ENCODE data around the gene TTC39C. TPM values are rescaled to one million over a fixed set of nuclear protein-coding genes. Genes with fewer than 3 reads are reported as not detected.
"Not testable (repeated sequence)": the region's sequence is repeated elsewhere in the genome, so short reads cannot be mapped to it uniquely, and the experiment has no call there.

TTC39C gene
- total and polyA plus RNA-seq, 10 donors: 15.4 to 52.3 (median 29.3) TPM

DNA sequence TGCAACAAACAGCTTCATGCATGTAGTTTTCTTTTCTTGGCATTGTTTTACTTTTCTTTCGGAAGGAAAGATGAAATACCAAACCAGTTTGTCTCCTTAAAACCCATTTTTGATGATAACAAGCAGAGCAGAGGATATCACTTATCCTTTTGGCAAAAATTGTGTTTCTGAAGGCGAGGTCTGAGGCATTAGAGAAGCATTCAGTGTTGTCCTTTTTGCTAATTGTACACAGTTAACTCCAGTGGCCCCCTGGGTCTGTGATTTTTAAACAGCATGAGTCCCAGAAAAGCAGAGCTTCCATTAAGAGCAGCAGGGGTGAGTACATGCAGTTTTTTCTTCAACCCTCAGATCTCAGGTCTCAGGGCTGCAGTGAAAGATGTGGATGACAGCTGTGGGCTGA lies 41.3 kb downstream of the TTC39C start:
- peaks cover 9 to 63% (median 40%) of the 10 kb centered on the region in 6 donors for H3K4me1 ChIP-seq
- no peaks in the 10 kb centered on the region for H3K27me3 ChIP-seq (replicated peaks in 1 of 7)
- H3K4me3 ChIP-seq: no peak overlapping the region
- no peak for TF ChIP-seq POLR2AphosphoS5 (IDR thresholded peaks at IDR 0.05)
- no peak for TF ChIP-seq POLR2A (IDR thresholded peaks at IDR 0.05)
- TF ChIP-seq, protein P1, sequence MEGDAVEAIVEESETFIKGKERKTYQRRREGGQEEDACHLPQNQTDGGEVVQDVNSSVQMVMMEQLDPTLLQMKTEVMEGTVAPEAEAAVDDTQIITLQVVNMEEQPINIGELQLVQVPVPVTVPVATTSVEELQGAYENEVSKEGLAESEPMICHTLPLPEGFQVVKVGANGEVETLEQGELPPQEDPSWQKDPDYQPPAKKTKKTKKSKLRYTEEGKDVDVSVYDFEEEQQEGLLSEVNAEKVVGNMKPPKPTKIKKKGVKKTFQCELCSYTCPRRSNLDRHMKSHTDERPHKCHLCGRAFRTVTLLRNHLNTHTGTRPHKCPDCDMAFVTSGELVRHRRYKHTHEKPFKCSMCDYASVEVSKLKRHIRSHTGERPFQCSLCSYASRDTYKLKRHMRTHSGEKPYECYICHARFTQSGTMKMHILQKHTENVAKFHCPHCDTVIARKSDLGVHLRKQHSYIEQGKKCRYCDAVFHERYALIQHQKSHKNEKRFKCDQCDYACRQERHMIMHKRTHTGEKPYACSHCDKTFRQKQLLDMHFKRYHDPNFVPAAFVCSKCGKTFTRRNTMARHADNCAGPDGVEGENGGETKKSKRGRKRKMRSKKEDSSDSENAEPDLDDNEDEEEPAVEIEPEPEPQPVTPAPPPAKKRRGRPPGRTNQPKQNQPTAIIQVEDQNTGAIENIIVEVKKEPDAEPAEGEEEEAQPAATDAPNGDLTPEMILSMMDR (IDR thresholded peaks at IDR 0.05 in 8 of 11, conservative IDR thresholded peaks at IDR 0.05 in 3 of 11): no peak
- intact Hi-C loops (cut with DNase I; ENCODE audit: low total_unique reads): no loop called here
- 74 to 89% (median 87%) methylated on average over 2 of the region's 2 CpGs for WGBS, 5 donors
- H3K36me3 ChIP-seq: no peaks in the 10 kb centered on the region
- no peaks in the 10 kb centered on the region for H3K9me3 ChIP-seq
- no peak for DNase-seq
- H3K27ac ChIP-seq: no peak overlapping the region

DNA sequence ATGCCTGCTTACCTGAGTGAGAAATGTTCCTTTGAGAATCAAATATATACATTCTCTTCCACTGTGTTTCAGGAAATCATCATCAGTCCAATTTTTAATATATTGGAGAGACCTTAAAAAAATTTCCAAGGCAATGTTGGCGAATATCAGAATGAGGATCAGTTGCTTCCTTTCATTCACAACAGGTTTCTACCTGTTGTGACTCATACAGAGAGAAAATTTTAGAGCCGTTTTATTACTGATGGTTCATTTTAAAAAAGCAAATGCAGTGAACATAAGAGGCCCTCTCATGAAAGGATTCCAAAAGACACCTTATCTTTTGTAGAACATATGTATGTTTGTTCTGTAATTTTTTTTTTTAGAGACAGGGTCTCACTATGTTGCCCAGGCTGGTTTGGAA lies 42.0 kb downstream of the TTC39C start:
- TF ChIP-seq POLR2A (IDR thresholded peaks at IDR 0.05) (no peak), POLR2AphosphoS5 (IDR thresholded peaks at IDR 0.05) (no peak)
- TF ChIP-seq, protein P1 (IDR thresholded peaks at IDR 0.05 in 8 of 11, conservative IDR thresholded peaks at IDR 0.05 in 3 of 11): no peak
- H3K9me3 ChIP-seq: no peaks in the 10 kb centered on the region
- H3K27me3 ChIP-seq (replicated peaks in 1 of 7): no peaks in the 10 kb centered on the region
- DNase-seq: no peak
- no peak overlapping the region for H3K27ac ChIP-seq
- WGBS, 5 donors: 74 to 79% (median 78%) methylated on average over 2 of the region's 2 CpGs
- intact Hi-C loops (cut with DNase I; ENCODE audit: low total_unique reads): no loop called here
- peaks cover 9 to 61% (median 37%) of the 10 kb centered on the region in 6 donors for H3K4me1 ChIP-seq
- H3K4me3 ChIP-seq: no peak overlapping the region
- no peaks in the 10 kb centered on the region for H3K36me3 ChIP-seq

DNA sequence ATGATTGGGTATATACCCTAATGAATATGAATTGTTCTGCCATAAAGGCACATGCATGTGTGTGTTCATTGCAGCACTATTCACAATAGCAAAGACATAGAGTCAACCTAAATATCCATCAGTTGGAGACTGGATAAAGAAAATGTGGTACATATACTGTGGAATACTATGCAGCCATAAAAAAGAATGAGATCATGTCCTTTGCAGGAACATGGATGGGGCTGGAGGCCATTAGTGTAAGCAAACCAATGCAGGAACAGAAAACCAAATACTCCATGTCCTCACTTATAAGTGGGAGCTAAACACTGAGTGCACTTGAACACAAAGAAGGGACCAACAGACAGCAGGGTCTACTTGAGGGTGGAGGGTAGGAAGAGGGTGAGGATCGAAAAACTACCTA lies 43.2 kb downstream of the TTC39C start:
- no peak for DNase-seq
- no peaks in the 10 kb centered on the region for H3K9me3 ChIP-seq
- H3K4me3 ChIP-seq: no peak overlapping the region
- peaks cover 9 to 55% (median 33%) of the 10 kb centered on the region in 6 donors for H3K4me1 ChIP-seq
- TF ChIP-seq, protein P1 (IDR thresholded peaks at IDR 0.05 in 8 of 11, conservative IDR thresholded peaks at IDR 0.05 in 3 of 11): no peak
- TF ChIP-seq POLR2AphosphoS5 (IDR thresholded peaks at IDR 0.05) (no peak), POLR2A (IDR thresholded peaks at IDR 0.05) (no peak)
- H3K27ac ChIP-seq: no peak overlapping the region
- intact Hi-C loops (cut with DNase I; ENCODE audit: low total_unique reads): no loop called here
- no peaks in the 10 kb centered on the region for H3K27me3 ChIP-seq (replicated peaks in 1 of 7)
- H3K36me3 ChIP-seq: no peaks in the 10 kb centered on the region
- 85 to 100% (median 95%) methylated on average over 1 of the region's 1 CpG for WGBS, 5 donors

DNA sequence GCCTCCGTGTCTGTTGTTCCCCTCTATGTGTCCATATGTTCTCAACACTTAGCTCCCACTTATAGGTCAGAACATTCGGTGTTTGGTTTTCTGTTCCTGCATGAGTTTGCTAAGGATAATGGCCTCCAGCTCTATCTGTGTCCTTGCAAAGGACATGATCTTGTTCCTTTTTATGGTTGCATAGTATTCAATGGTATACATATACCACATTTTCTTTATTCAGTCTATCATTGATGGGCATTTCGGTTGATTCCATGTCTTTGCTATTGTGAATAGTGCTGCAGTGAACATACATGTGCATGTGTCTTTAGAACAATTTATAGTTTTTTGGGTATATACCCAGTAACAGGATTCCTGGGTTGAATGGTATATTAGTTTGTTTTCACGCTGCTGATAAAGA lies 44.8 kb downstream of the TTC39C start:
- 84 to 98% (median 94%) methylated on average over 4 of the region's 4 CpGs for WGBS, 5 donors
- H3K27me3 ChIP-seq (replicated peaks in 1 of 7); H3K36me3 ChIP-seq; H3K4me3 ChIP-seq; DNase-seq; intact Hi-C loops (cut with DNase I; ENCODE audit: low total_unique reads); H3K27ac ChIP-seq; H3K9me3 ChIP-seq: not testable (repeated sequence)
- H3K4me1 ChIP-seq: peaks cover 9 to 46% (median 20%) of the 10 kb centered on the region in 6 donors

DNA sequence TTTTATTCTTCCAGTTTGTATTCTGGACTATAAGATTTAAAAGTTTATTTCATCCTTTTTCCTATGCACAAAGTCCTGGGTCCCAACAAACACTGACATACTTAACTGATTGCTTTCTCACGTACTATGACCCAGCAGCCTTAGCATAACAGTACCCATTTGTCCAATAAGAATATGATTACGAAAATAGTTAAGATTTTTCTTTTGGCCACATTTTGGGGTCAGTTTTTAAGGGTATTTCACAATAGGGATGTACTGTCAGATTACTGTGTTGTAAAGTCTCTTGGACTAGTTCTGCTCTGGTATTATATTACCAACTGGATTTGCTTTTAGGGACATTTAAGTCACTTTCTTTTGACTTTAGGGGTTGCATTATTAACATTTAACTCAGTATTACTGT lies 46.1 kb downstream of the TTC39C start:
- intact Hi-C loops (cut with DNase I; ENCODE audit: low total_unique reads): no loop called here
- Histone ChIP-seq H3K4me1 (peaks cover under 1 to 33% (median 11%) of the 10 kb centered on the region in 6 donors), H3K9me3 (no peaks in the 10 kb centered on the region), H3K36me3 (no peaks in the 10 kb centered on the region), H3K27ac (no peak overlapping the region), H3K4me3 (no peak overlapping the region), H3K27me3 (replicated peaks in 1 of 7) (no peaks in the 10 kb centered on the region)
- 58 to 78% (median 73%) methylated on average over 2 of the region's 2 CpGs for WGBS, 5 donors
- TF ChIP-seq, protein P1 (IDR thresholded peaks at IDR 0.05 in 8 of 11, conservative IDR thresholded peaks at IDR 0.05 in 3 of 11): no peak
- TF ChIP-seq POLR2A (IDR thresholded peaks at IDR 0.05): no peak
- no peak for TF ChIP-seq POLR2AphosphoS5 (IDR thresholded peaks at IDR 0.05)
- DNase-seq: no peak
